ENCODE data around the gene FGFRL1.
A peak's percentile ranks its signal among the peaks of the same experiment; 100 is the strongest.
"Not testable (repeated sequence)": the region's sequence is repeated elsewhere in the genome, so short reads cannot be mapped to it uniquely, and the experiment has no call there.

Gene FGFRL1

DNA sequence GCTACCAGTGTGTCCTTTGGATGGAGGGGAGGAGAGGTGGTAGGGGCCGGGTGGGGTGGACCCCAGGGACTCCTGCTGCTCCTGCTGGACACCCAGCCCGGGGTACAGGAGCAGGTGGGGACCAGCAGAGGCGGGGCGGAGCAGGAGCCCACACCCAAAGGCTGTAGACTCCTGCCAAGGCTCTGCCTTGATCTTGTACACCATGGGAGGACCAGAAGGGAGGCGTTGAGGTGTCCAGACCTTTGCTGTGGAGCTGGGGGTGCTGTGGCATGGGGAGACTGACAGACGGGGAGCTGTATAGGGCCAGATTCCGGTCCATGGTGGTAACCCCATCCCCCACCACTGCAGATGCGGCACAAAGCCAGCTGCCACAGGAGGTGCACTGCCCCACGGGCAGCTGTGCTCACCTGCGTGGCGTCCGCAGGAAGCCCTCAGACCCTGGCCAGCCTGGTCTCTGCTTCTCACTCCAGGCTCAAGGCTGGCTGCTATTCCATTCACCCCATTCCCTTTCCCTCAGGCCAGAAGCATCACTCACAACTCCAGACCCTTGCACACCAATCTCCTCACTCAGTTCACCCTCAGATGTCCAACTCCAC is 13.2 kb upstream of the FGFRL1 start:
- Histone ChIP-seq H3K9ac (ENCODE audit: insufficient read length, low read depth) (no peak overlapping the region), H3K9me3 (ENCODE audit: insufficient read depth, low read length) (no peaks in the 10 kb centered on the region), H3K4me1 (ENCODE audit: insufficient read depth, insufficient read length) (peaks cover 27% of the 10 kb centered on the region), H3K36me3 (ENCODE audit: insufficient read depth, insufficient read length, low read length) (no peaks in the 10 kb centered on the region), H3K4me3 (ENCODE audit: insufficient read length, low read depth) (no peak overlapping the region), H3K27me3 (ENCODE audit: insufficient read depth, insufficient read length) (peaks cover 76% of the 10 kb centered on the region)
- TF ChIP-seq YY1 (IDR thresholded peaks at IDR 0.05; ENCODE audit: insufficient read depth, insufficient read length) (no peak), ZNF274 (IDR thresholded peaks at IDR 0.05; ENCODE audit: low read depth, low read length) (no peak), SUZ12 (IDR thresholded peaks at IDR 0.05; ENCODE audit: extremely low read depth, insufficient read depth, insufficient read length) (no peak)
- DNase-seq (ENCODE audit: low read depth, low spot score), result no peak

DNA sequence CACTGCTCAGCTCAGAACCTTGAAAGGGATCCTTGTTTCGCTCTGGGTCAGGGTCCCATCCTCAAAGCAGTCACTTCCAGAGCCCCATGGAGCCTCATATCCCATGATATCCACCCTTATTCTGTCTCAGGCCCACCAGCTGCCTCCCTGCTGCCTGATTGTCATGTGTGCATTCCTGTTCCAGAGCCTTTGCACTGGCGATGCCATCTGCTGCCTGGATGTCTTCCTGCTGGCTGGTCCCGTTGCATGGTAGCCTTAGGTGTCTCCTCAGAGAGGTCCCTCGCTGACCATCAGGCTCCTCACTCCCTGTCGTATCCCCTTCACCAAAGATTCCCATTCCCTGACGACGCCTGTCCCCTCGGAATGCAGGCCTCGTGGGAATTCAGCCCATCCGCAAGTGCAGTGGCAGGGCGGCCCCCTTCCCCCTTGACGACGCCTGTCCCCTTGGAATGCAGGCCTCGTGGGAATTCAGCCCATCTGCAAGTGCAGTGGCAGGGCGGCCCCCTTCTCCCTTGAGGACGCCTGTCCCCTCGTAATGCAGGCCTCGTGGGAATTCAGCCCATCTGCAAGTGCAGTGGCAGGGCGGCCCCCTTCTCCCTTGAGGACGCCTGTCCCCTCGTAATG is 12.1 kb upstream of the FGFRL1 start:
- not testable (repeated sequence) for DNase-seq (ENCODE audit: low read depth, low spot score); H3K4me3 ChIP-seq (ENCODE audit: insufficient read length, low read depth); H3K9me3 ChIP-seq (ENCODE audit: insufficient read depth, low read length); H3K9ac ChIP-seq (ENCODE audit: insufficient read length, low read depth); H3K36me3 ChIP-seq (ENCODE audit: insufficient read depth, insufficient read length, low read length)
- Histone ChIP-seq H3K4me1 (ENCODE audit: insufficient read depth, insufficient read length) (peaks cover 24% of the 10 kb centered on the region), H3K27me3 (ENCODE audit: insufficient read depth, insufficient read length) (peaks cover 88% of the 10 kb centered on the region)

DNA sequence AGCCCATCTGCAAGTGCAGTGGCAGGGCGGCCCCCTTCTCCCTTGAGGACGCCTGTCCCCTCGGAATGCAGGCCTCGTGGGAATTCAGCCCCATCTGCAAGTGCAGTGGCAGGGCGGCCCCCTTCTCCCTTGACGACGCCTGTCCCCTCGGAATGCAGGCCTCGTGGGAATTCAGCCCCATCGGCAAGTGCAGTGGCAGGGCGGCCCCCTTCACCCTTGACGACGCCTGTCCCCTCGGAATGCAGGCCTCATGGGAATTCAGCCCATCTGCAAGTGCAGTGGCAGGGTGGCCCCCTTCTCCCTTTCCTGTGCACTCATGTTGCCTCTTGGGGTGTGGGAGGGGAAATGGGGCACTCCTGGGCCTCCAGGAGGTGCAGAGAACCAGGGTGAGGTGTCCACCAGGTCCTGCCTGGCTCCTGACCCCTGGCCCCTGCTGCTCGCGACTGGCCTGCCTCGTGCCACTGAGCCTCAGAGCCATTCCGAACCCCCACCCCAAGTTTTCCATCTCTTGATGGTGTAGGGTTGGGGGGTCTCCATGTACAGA is 11.5 kb upstream of the FGFRL1 start:
- Histone ChIP-seq H3K4me1 (ENCODE audit: insufficient read depth, insufficient read length) (peaks cover 24% of the 10 kb centered on the region), H3K9ac (ENCODE audit: insufficient read length, low read depth) (no peak overlapping the region), H3K27me3 (ENCODE audit: insufficient read depth, insufficient read length) (peaks cover 94% of the 10 kb centered on the region), H3K4me3 (ENCODE audit: insufficient read length, low read depth) (no peak overlapping the region), H3K9me3 (ENCODE audit: insufficient read depth, low read length) (no peaks in the 10 kb centered on the region), H3K36me3 (ENCODE audit: insufficient read depth, insufficient read length, low read length) (no peaks in the 10 kb centered on the region)
- TF ChIP-seq ZNF274 (IDR thresholded peaks at IDR 0.05; ENCODE audit: low read depth, low read length) (no peak), YY1 (IDR thresholded peaks at IDR 0.05; ENCODE audit: insufficient read depth, insufficient read length) (no peak), SUZ12 (IDR thresholded peaks at IDR 0.05; ENCODE audit: extremely low read depth, insufficient read depth, insufficient read length) (no peak)
- no peak for DNase-seq (ENCODE audit: low read depth, low spot score)

DNA sequence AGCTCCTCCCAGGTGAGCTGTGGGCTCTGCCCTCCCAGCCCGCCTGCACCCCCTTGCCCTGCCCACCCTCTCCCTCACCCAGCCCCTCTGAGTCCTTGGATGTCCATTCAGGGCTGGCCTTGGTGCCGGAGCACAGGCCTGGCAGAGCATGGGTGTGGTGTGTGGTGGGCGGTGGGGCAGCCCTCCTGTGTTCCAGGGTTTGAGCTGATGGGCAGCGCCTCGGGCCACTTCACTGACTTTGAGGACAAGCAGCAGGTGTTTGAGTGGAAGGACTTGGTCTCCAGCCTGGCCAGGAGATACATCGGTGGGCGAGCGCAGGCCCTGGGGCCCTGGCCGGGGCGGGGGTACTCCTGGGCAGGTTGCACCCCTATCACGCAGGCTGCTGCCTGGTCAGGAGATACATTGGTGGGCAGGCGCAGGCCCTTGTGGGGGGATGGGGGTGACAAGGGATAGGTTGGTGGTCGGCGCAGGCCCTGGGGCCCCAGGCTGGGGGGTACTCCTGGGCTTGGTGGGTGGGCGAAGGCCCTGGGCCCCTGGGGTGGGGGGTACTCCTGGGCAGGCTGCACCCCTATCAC is 10.7 kb upstream of the FGFRL1 start:
- Histone ChIP-seq H3K36me3 (ENCODE audit: insufficient read depth, insufficient read length, low read length) (no peaks in the 10 kb centered on the region), H3K9me3 (ENCODE audit: insufficient read depth, low read length) (no peaks in the 10 kb centered on the region), H3K9ac (ENCODE audit: insufficient read length, low read depth) (no peak overlapping the region), H3K27me3 (ENCODE audit: insufficient read depth, insufficient read length) (peaks cover 96% of the 10 kb centered on the region), H3K4me3 (ENCODE audit: insufficient read length, low read depth) (no peak overlapping the region), H3K4me1 (ENCODE audit: insufficient read depth, insufficient read length) (peaks cover 21% of the 10 kb centered on the region)
- DNase-seq (ENCODE audit: low read depth, low spot score), result no peak
- no peak for TF ChIP-seq ZNF274 (IDR thresholded peaks at IDR 0.05; ENCODE audit: low read depth, low read length)
- no peak for TF ChIP-seq YY1 (IDR thresholded peaks at IDR 0.05; ENCODE audit: insufficient read depth, insufficient read length)
- no peak for TF ChIP-seq SUZ12 (IDR thresholded peaks at IDR 0.05; ENCODE audit: extremely low read depth, insufficient read depth, insufficient read length)

DNA sequence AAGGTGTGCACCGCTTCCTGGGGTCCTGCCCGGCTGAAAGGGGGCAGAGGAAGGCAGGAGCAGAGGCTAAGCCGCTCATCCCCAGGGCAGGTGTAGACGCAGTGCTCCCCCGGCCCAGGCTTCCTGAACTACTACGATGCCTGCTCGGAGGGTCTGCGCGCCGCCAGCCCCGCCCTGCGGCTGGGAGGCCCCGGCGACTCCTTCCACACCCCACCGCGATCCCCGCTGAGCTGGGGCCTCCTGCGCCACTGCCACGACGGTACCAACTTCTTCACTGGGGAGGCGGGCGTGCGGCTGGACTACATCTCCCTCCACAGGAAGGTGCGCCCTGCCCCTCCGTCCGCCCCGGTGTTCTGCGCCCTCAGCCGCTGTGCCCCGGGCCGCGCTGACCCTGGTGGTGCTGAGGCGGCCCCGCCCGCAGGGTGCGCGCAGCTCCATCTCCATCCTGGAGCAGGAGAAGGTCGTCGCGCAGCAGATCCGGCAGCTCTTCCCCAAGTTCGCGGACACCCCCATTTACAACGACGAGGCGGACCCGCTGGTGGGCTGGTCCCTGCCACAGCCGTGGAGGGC is 9.8 kb upstream of the FGFRL1 start:
- no peak for DNase-seq (ENCODE audit: low read depth, low spot score)
- no peak overlapping the region for H3K4me3 ChIP-seq (ENCODE audit: insufficient read length, low read depth)
- no peak for TF ChIP-seq YY1 (IDR thresholded peaks at IDR 0.05; ENCODE audit: insufficient read depth, insufficient read length)
- no peaks in the 10 kb centered on the region for H3K36me3 ChIP-seq (ENCODE audit: insufficient read depth, insufficient read length, low read length)
- peak overlapping the region; percentile 11 for H3K9ac ChIP-seq (ENCODE audit: insufficient read length, low read depth)
- H3K27me3 ChIP-seq (ENCODE audit: insufficient read depth, insufficient read length), result peaks cover 93% of the 10 kb centered on the region
- H3K9me3 ChIP-seq (ENCODE audit: insufficient read depth, low read length), result no peaks in the 10 kb centered on the region
- H3K4me1 ChIP-seq (ENCODE audit: insufficient read depth, insufficient read length), result peaks cover 15% of the 10 kb centered on the region

DNA sequence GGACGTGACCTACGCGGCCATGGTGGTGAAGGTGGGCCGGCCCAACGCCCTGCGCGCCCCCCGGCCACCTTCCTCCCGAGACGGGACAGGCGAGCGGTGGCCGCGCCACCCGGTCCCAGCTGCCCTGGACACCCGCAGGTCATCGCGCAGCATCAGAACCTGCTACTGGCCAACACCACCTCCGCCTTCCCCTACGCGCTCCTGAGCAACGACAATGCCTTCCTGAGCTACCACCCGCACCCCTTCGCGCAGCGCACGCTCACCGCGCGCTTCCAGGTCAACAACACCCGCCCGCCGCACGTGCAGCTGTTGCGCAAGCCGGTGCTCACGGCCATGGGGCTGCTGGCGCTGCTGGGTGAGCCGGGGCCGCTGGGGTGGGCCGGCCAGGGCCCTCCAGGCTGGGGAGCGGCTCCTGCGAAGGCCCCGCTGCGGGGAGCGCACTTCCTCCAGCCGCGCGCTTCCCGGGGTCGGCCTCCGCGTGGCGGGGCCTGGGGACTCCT is 9.2 kb upstream of the FGFRL1 start:
- TF ChIP-seq YY1 (IDR thresholded peaks at IDR 0.05; ENCODE audit: insufficient read depth, insufficient read length), result no peak
- no peak for TF ChIP-seq SUZ12 (IDR thresholded peaks at IDR 0.05; ENCODE audit: extremely low read depth, insufficient read depth, insufficient read length)
- no peak for TF ChIP-seq ZNF274 (IDR thresholded peaks at IDR 0.05; ENCODE audit: low read depth, low read length)

DNA sequence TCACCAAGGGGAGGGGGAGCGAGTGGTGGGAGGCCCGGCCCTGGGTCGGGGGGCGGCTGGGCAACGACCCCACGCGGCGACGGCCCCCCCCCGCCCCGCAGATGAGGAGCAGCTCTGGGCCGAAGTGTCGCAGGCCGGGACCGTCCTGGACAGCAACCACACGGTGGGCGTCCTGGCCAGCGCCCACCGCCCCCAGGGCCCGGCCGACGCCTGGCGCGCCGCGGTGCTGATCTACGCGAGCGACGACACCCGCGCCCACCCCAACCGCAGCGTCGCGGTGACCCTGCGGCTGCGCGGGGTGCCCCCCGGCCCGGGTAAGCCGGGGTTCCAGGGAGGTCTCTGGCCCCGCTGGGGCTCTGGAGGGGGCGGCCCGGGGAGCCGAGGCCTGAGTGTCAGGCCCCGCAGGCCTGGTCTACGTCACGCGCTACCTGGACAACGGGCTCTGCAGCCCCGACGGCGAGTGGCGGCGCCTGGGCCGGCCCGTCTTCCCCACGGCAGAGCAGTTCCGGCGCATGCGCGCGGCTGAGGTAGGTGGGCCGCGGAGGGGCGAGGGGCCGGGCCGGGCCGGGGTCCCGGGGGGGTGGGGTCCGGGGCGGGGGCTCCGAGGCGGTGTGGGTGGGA is 8.7 kb upstream of the FGFRL1 start:
- no peak for DNase-seq (ENCODE audit: low read depth, low spot score)
- Histone ChIP-seq H3K9ac (ENCODE audit: insufficient read length, low read depth) (peak overlapping the region; percentile 61), H3K36me3 (ENCODE audit: insufficient read depth, insufficient read length, low read length) (no peaks in the 10 kb centered on the region), H3K9me3 (ENCODE audit: insufficient read depth, low read length) (no peaks in the 10 kb centered on the region), H3K4me1 (ENCODE audit: insufficient read depth, insufficient read length) (peaks cover 14% of the 10 kb centered on the region), H3K4me3 (ENCODE audit: insufficient read length, low read depth) (peak overlapping the region; percentile 43), H3K27me3 (ENCODE audit: insufficient read depth, insufficient read length) (peaks cover 94% of the 10 kb centered on the region)
- TF ChIP-seq SUZ12 (IDR thresholded peaks at IDR 0.05; ENCODE audit: extremely low read depth, insufficient read depth, insufficient read length) (no peak), ZNF274 (IDR thresholded peaks at IDR 0.05; ENCODE audit: low read depth, low read length) (no peak), YY1 (IDR thresholded peaks at IDR 0.05; ENCODE audit: insufficient read depth, insufficient read length) (no peak)

More for the DNA sequence above, 9.2 kb upstream of the FGFRL1 start:
- Histone ChIP-seq H3K4me3 (ENCODE audit: insufficient read length, low read depth) (peak overlapping the region; percentile 43), H3K4me1 (ENCODE audit: insufficient read depth, insufficient read length) (peaks cover 14% of the 10 kb centered on the region), H3K9ac (ENCODE audit: insufficient read length, low read depth) (peak overlapping the region; percentile 11), H3K36me3 (ENCODE audit: insufficient read depth, insufficient read length, low read length) (no peaks in the 10 kb centered on the region), H3K27me3 (ENCODE audit: insufficient read depth, insufficient read length) (peaks cover 94% of the 10 kb centered on the region), H3K9me3 (ENCODE audit: insufficient read depth, low read length) (no peaks in the 10 kb centered on the region)
- DNase-seq (ENCODE audit: low read depth, low spot score), result no peak
